NCI-H2081 (cell line): Measurements from ENCODE around the gene ALG3.

ENCODE experiments used
- DNase-seq, 2 experiments: peaks; one replicate each; lab custom pipeline; 2025; lab: John Stamatoyannopoulos, UW

ALG3 gene

DNA sequence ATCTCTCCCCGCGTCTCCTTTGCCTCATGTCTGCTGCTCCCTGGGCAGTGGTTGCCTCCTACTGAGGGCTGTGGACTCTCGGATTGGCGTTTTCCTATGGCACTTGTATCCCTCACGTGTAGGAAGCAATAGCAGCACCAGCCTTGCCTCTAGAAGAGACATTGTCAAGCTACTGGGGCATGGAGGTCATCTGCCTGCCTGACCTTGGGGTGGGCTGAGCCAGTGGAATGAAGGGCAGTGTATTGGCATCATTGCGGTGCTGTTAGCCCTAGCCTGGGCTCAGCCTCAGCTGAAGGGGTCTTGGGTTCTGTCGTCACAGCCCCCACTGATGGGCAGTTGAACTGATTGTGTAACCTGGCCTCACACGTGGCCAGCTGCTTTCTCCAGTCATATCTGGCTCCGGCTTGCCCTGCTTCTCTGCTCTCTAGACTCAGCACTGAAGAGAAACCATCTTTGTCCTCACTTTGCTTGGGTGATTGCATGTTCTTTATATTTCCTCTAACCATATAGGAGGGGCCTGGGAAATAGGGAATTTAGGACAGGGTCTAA, 54.7 kb downstream of the ALG3 start:
- no peak for DNase-seq

DNA sequence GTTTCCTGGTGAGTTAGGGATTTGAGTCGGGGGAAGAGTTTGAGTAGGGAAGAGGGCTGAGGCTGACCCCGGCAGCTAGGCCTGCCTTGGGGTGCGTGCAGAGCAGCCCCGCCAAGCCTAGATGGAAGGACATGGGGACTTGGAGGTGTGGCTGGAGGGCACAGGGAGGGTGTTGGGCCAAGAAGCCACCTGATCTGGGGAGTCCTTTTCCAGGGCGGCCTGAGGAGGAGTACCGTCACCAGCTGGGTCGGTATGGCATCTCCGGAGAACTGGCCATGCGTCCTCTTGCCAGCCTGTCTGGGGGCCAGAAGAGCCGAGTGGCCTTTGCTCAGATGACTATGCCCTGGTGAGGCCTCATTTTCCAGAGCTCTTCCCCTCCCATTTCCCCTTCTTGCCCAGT, 55.9 kb downstream of the ALG3 start:
- DNase-seq = no peak
